DOHH2 (cell line): ENCODE results near the gene LTA4H.

Experiments used
- H3F3A ChIP-seq: fragments of 200-600 bp; sonication (generic), shearing (Covaris generic); 2 replicates; pipeline ENCODE4 v1.6.0; 2016; ENCODE audit warnings: antibody characterized with exemption, mild to moderate bottlenecking; ENCODE audit not compliant: control insufficient read depth, insufficient read depth
- H3K27ac ChIP-seq: fragments of 200-600 bp; sonication (generic); 2 replicates; pipeline ENCODE4 v1.5.1; 2014; ENCODE audit warnings: low read depth, mild to moderate bottlenecking, low read length, moderate library complexity
- H3K27me3 ChIP-seq: fragments of 200-600 bp; sonication (generic); 2 replicates; pipeline ENCODE4 v1.6.1; 2014; ENCODE audit warnings: mild to moderate bottlenecking, low read length, mixed read lengths; ENCODE audit not compliant: control insufficient read depth
- H3K36me3 ChIP-seq: fragments of 200-600 bp; sonication (generic); 2 replicates; pipeline ENCODE4 v1.6.1; 2014; ENCODE audit warnings: mild to moderate bottlenecking, low read length, moderate library complexity, mixed read lengths; ENCODE audit not compliant: control insufficient read depth
- H3K4me1 ChIP-seq: fragments of 200-600 bp; sonication (generic); 2 replicates; pipeline ENCODE4 v1.6.1; 2014; ENCODE audit warnings: mild to moderate bottlenecking, low read length, mixed read lengths; ENCODE audit not compliant: control insufficient read depth
- H3K4me2 ChIP-seq: fragments of 200-600 bp; sonication (generic); 2 replicates; pipeline ENCODE4 v1.6.0; 2014; ENCODE audit warnings: mild to moderate bottlenecking, low read length, moderate library complexity
- H3K4me3 ChIP-seq: fragments of 200-600 bp; sonication (generic); 2 replicates; pipeline ENCODE4 v1.5.1; 2014; ENCODE audit warnings: mild to moderate bottlenecking, low read length, mixed read lengths
- H3K79me2 ChIP-seq: fragments of 200-600 bp; sonication (generic); 2 replicates; pipeline ENCODE4 v1.6.1; 2014; ENCODE audit warnings: mild to moderate bottlenecking, low read length, mixed read lengths; ENCODE audit not compliant: control insufficient read depth
- H3K9me2 ChIP-seq: fragments of 200-600 bp; sonication (generic); replicated peaks from 2 replicates; pipeline ENCODE4 v1.6.1; 2014; ENCODE audit warnings: mild to moderate bottlenecking, low read length, mixed read lengths; ENCODE audit not compliant: control insufficient read depth
- H3K9me3 ChIP-seq: fragments of 200-600 bp; sonication (generic); 2 replicates; pipeline ENCODE4 v1.6.1; 2014; ENCODE audit warnings: antibody characterized with exemption, low read length, mixed read lengths; ENCODE audit not compliant: control insufficient read depth, insufficient read depth
- H4K20me1 ChIP-seq: fragments of 200-600 bp; sonication (generic); 2 replicates; pipeline ENCODE4 v1.6.0; 2014; ENCODE audit warnings: low read depth, mild to moderate bottlenecking, antibody characterized with exemption, low read length, moderate library complexity; ENCODE audit not compliant: control insufficient read depth, insufficient read depth
- CTCF ChIP-seq: fragments of 200-600 bp; sonication (generic); IDR thresholded peaks from one replicate; pipeline ENCODE4 v1.5.1; 2014; ENCODE audit warnings: antibody characterized with exemption, mild to moderate bottlenecking, low read depth, low read length; ENCODE audit not compliant: poor library complexity, severe bottlenecking
- EZH2phosphoT487 ChIP-seq: fragments of 200-600 bp; sonication (generic); IDR thresholded peaks from 2 replicates; pipeline ENCODE4 v1.6.1; 2017; ENCODE audit warnings: borderline replicate concordance, mild to moderate bottlenecking, antibody characterized with exemption, low read length, moderate library complexity, mixed read lengths

LTA4H gene

GRCh38 chr12:96051756-96052485 is 16.5 kb upstream of the LTA4H start:
- Histone ChIP-seq H3F3A (no peaks in the 10 kb centered on the region; the same call in 1 of the 2 replicates), H3K4me3 (no peak overlapping the region), H3K27me3 (no peaks in the 10 kb centered on the region), H4K20me1 (no peaks in the 10 kb centered on the region), H3K36me3 (no peaks in the 10 kb centered on the region), H3K9me2 (no peaks in the 10 kb centered on the region), H3K9me3 (peaks cover 3% of the 10 kb centered on the region; the same call in 1 of the 2 replicates), H3K79me2 (no peaks in the 10 kb centered on the region), H3K4me1 (peaks cover 21% of the 10 kb centered on the region), H3K27ac (no peak overlapping the region), H3K4me2 (no peak overlapping the region)
- no peak for TF ChIP-seq CTCF

GRCh38 chr12:96050139-96050538 is 14.8 kb upstream of the LTA4H start:
- Histone ChIP-seq H3K9me2 (no peaks in the 10 kb centered on the region), H3K27me3 (no peaks in the 10 kb centered on the region), H3K79me2 (no peaks in the 10 kb centered on the region), H4K20me1 (no peaks in the 10 kb centered on the region), H3K27ac (no peak overlapping the region), H3K36me3 (no peaks in the 10 kb centered on the region), H3F3A (no peaks in the 10 kb centered on the region; the same call in 1 of the 2 replicates), H3K4me2 (no peak overlapping the region), H3K9me3 (peaks cover 3% of the 10 kb centered on the region; the same call in 1 of the 2 replicates), H3K4me1 (peaks cover 39% of the 10 kb centered on the region), H3K4me3 (no peak overlapping the region)
- no peak for TF ChIP-seq EZH2phosphoT487
- no peak for TF ChIP-seq CTCF

- Histone ChIP-seq H3F3A (no peaks in the 10 kb centered on the region; the same call in 1 of the 2 replicates), H3K4me3 (no peak overlapping the region), H3K4me2 (no peak overlapping the region), H3K27me3 (no peaks in the 10 kb centered on the region), H4K20me1 (no peaks in the 10 kb centered on the region), H3K9me3 (peaks cover 3% of the 10 kb centered on the region; the same call in 1 of the 2 replicates), H3K27ac (no peak overlapping the region), H3K9me2 (no peaks in the 10 kb centered on the region), H3K36me3 (no peaks in the 10 kb centered on the region), H3K4me1 (peaks cover 46% of the 10 kb centered on the region), H3K79me2 (no peaks in the 10 kb centered on the region)
- no peak for TF ChIP-seq EZH2phosphoT487
- TF ChIP-seq CTCF = no peak
These were observed 13.7 kb upstream of the LTA4H start for GRCh38 chr12:96049101-96049500.
